NCI-H774 (cell line): ENCODE results near the gene ACSM5.
"Not testable (repeated sequence)": the region's sequence is repeated elsewhere in the genome, so short reads cannot be mapped to it uniquely, and the experiment has no call there.

Experiments
- DNase-seq: peaks from one replicate; lab custom pipeline; 2025; lab: John Stamatoyannopoulos, UW

ACSM5 gene

GRCh38 chr16:20451364-20451763, 42.0 kb downstream of the ACSM5 start, which contains the start of gene ACSM2A:
Gene ACSM2A, plus strand, starts transcription at chr16:20451521. Its CDS starts 8,594 bp downstream, at chr16:20460115.
- not testable (repeated sequence) for DNase-seq

DNA sequence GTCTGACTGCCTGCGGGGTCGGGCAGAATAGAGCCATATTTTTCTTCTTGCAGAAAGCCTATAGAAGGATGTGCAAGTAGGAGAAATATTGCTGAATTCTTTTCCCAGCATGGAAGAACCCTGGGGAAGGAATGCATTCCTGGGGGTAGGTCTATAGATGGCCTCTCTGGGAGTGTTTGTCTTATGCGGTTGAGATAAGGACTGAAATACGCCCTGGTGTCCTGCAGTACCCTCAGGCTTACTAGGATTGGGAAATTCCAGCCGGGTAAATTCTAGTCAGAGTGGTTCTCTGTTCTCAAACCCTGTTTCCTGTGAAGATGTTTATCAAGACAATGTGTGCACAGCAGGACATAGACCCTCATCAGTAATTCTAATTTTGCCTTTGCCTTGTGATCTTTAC, 44.3 kb downstream of the ACSM5 start:
- DNase-seq, result not testable (repeated sequence)

GRCh38 chr16:20459227-20459626, 49.9 kb downstream of the ACSM5 start:
- not testable (repeated sequence) for DNase-seq

- DNase-seq, result not testable (repeated sequence)
Measured at GRCh38 chr16:20460313-20460712, 51.0 kb downstream of the ACSM5 start.

DNA sequence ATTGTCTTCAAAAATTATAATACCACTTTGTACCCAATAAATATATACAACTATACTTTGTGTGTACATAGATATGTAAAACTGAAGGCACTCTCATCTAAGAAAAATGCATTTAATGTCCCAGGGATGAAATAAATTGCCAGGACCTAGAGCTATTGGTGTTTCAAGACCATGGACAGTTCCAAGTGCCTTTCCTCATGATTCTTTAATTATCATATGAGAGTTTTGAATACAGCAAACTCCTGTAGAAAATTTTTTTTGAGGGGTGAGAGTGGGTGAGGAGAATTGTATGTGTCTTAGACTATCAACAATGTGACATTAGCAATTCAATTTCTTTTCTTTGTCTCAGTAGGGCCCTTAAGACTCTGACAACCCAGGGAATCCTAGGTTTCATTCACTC, 59.6 kb downstream of the ACSM5 start:
- DNase-seq, result not testable (repeated sequence)

- not testable (repeated sequence) for DNase-seq
Measured at GRCh38 chr16:20469930-20470329, 60.6 kb downstream of the ACSM5 start.

DNA sequence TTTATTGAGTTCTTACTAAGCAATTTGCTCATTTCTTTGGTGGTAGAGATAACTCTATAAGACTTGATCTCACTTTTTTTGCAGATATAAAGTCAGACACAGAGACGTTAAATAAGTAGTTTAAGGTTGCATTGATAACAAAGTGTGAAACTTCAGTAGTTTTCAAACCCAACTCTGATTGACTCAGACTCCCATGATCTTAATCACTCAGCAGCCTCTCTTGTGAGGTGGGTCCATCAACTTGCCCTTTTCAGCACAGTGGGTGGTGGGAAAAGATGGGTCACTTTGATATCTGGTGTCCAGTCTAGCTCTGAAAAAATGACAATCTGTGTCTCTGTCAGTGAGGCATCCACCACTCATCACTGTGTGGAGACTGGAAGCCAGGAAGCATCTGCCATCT, 61.4 kb downstream of the ACSM5 start:
- not testable (repeated sequence) for DNase-seq

DNA sequence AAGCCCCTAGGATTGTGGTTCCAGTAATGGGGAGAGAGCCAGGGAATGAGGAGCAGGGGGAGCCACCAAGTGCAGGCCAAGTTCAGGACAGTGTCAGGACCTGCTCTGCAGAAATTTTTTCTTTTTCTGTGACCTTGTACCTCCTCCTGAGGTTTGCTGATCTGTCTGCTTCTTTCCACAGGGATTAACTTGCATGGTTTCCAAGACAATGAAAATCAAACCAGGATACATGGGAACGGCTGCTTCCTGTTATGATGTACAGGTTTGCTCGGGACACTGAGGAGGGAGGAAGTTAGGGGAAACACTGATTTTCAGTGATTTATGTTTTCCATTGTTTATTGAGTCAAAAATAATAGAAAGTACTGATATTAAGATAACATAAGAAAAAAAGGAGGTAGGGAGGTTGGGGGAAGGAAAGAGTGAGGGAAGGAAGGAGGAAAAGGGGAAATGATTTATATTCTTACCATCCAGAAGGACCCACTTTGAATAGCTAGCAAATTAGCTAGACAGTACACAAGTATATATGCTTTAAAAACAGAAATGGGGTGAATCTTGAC, 67.9 kb downstream of the ACSM5 start:
- not testable (repeated sequence) for DNase-seq

DNA sequence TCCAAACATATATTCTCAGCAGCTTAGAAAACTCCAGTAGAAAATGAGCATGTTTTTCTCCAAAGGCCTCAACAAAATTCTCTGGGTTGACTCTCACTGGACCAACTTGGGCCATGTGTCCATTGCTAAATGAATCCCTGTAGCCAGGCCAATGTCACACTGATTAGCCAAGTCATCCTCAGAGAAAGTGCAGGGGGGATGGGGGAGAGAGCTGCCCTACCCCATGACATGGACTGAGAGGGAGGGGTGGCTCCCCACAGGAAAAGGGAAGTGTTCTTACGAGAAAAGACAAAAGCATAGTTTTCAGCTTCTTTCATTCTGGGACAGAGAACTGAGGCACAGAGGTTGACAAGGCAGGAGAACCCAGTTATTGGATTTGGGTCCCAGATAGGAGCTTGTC, 74.7 kb downstream of the ACSM5 start:
- not testable (repeated sequence) for DNase-seq

- DNase-seq, result no peak
Measured at GRCh38 chr16:20484726-20485125, 75.4 kb downstream of the ACSM5 start.

- no peak for DNase-seq
Measured at GRCh38 chr16:20485408-20485807, 76.1 kb downstream of the ACSM5 start.
